SU-DHL-6 (cell line): ENCODE data around the gene C5orf22.

Source experiments
- H2AFZ ChIP-seq: fragments of 200-600 bp; sonication (generic); 2 replicates; pipeline ENCODE4 v1.6.1; 2014; ENCODE audit warnings: low read depth, mild to moderate bottlenecking, moderate library complexity, mixed read lengths, antibody characterized with exemption, low read length; ENCODE audit not compliant: severe bottlenecking
- H3F3A ChIP-seq: fragments of 200-600 bp; shearing (Covaris generic); 2 replicates; pipeline ENCODE4 v1.6.0; 2016; ENCODE audit warnings: antibody characterized with exemption, mild to moderate bottlenecking; ENCODE audit not compliant: insufficient read depth
- H3K27ac ChIP-seq: fragments of 200-600 bp; sonication (generic); 2 replicates; pipeline ENCODE4 v1.5.1; 2016; ENCODE audit warnings: low read depth, mild to moderate bottlenecking, low read length, moderate library complexity, mixed read lengths
- H3K27me3 ChIP-seq: fragments of 200-600 bp; sonication (generic), shearing (Covaris generic); 2 replicates; pipeline ENCODE4 v1.6.0; 2014; ENCODE audit warnings: mild to moderate bottlenecking, low read length
- H3K36me3 ChIP-seq: fragments of 200-600 bp; sonication (generic); 2 replicates; pipeline ENCODE4 v1.6.1; 2014; ENCODE audit warnings: mild to moderate bottlenecking, low read length, mixed read lengths
- H3K4me2 ChIP-seq: fragments of 300-600, 200-600 bp; shearing (Covaris generic), sonication (generic); 2 replicates; pipeline ENCODE4 v1.6.0; 2014; ENCODE audit warnings: low read length, low read depth, mild to moderate bottlenecking; ENCODE audit not compliant: poor library complexity, severe bottlenecking
- H3K4me3 ChIP-seq: fragments of 200-600 bp; sonication (generic); 2 replicates; pipeline ENCODE4 v1.5.1; 2014; ENCODE audit warnings: antibody characterized with exemption, low read length, mild to moderate bottlenecking, mixed read lengths; ENCODE audit not compliant: insufficient read depth, poor library complexity, severe bottlenecking
- H3K79me2 ChIP-seq: fragments of 200-600 bp; sonication (generic); 2 replicates; pipeline ENCODE4 v1.6.1; 2014; ENCODE audit warnings: mild to moderate bottlenecking, low read length, moderate library complexity; ENCODE audit not compliant: insufficient read depth
- H3K9ac ChIP-seq: fragments of 200-600 bp; sonication (generic); 2 replicates; pipeline ENCODE4 v1.7.0; 2014; ENCODE audit warnings: mild to moderate bottlenecking, low read length
- H3K9me2 ChIP-seq: fragments of 200-600 bp; sonication (generic); replicated peaks from 2 replicates; pipeline ENCODE4 v1.6.1; 2014; ENCODE audit warnings: low read length; ENCODE audit not compliant: insufficient read depth
- H3K9me3 ChIP-seq: fragments of 200-600 bp; sonication (generic); 2 replicates; pipeline ENCODE4 v1.6.1; 2014; ENCODE audit warnings: low read length, mixed read lengths; ENCODE audit not compliant: insufficient read depth
- H4K20me1 ChIP-seq: fragments of 200-600 bp; sonication (generic); 2 replicates; pipeline ENCODE4 v1.6.1; 2014; ENCODE audit warnings: low read depth, mild to moderate bottlenecking, antibody characterized with exemption, low read length, moderate library complexity, mixed read lengths
- EZH2phosphoT487 ChIP-seq: fragments of 200-600 bp; sonication (generic), shearing (Covaris generic); conservative IDR thresholded peaks from 2 replicates; pipeline ENCODE4 v1.6.1; 2018; ENCODE audit warnings: mild to moderate bottlenecking, antibody characterized with exemption, low read length, moderate library complexity, mixed read lengths
- TF ChIP-seq, protein P1 (sequence below): fragments of 200-600 bp; sonication (generic); IDR thresholded peaks from one replicate; pipeline ENCODE4 v1.5.1; 2017; ENCODE audit warnings: antibody characterized with exemption, mild to moderate bottlenecking, low read length, moderate library complexity; ENCODE audit not compliant: insufficient read depth, poor library complexity, severe bottlenecking

Gene C5orf22

DNA sequence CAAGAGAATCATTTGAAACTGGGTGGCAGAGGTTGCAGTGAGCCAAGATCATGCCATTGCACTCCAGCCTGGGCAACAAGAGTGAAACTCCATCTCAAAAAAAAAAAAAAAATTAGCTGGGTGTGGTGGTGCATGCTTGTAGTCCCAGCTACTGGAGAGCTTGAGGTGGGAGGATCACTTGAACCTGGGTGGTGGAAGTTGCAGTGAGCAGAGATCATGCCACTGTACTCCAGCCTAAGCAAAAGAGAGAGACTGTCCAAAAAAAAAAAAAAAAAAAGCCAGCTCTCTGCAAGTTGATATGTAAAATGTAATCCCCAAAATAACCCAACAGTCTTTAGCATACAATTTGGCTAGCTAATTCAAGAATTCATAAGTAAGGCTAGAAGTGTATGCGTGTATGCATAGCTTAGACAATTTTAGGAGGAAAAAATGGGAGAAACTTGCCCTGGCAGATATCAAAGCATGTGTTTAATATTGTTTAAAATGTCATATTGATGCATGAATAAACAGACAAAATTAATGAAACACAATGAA, 36.3 kb downstream of the C5orf22 start:
- Histone ChIP-seq H3K9me3 (no peaks in the 10 kb centered on the region), H3K36me3 (no peaks in the 10 kb centered on the region), H3K4me2 (no peak overlapping the region), H3K27me3 (no peaks in the 10 kb centered on the region), H3K79me2 (no peaks in the 10 kb centered on the region), H3K9me2 (no peaks in the 10 kb centered on the region), H3K4me3 (no peak overlapping the region), H3K27ac (no peak overlapping the region), H2AFZ (no peak overlapping the region), H3F3A (no peaks in the 10 kb centered on the region), H3K9ac (no peak overlapping the region), H4K20me1 (no peaks in the 10 kb centered on the region)
- TF ChIP-seq, protein P1, sequence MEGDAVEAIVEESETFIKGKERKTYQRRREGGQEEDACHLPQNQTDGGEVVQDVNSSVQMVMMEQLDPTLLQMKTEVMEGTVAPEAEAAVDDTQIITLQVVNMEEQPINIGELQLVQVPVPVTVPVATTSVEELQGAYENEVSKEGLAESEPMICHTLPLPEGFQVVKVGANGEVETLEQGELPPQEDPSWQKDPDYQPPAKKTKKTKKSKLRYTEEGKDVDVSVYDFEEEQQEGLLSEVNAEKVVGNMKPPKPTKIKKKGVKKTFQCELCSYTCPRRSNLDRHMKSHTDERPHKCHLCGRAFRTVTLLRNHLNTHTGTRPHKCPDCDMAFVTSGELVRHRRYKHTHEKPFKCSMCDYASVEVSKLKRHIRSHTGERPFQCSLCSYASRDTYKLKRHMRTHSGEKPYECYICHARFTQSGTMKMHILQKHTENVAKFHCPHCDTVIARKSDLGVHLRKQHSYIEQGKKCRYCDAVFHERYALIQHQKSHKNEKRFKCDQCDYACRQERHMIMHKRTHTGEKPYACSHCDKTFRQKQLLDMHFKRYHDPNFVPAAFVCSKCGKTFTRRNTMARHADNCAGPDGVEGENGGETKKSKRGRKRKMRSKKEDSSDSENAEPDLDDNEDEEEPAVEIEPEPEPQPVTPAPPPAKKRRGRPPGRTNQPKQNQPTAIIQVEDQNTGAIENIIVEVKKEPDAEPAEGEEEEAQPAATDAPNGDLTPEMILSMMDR = no peak
- no peak for TF ChIP-seq EZH2phosphoT487

DNA sequence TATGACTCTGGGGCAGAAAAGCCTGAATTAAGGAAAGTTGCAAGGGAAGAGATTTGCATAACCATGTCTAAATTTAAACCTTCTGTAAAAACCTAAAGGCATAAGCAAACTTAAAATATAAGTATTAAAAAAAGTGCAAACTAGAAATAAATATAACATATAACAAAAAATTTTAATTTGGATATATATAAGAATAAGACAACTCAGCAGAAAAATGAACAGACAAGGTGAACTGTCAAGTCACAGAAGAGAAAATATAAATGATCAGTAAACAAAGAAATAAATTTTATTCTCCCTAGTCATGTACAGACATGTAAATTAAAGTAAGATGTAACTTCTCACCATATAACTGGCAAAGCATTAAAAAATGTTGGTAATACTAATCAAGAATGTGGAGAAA, 37.0 kb downstream of the C5orf22 start:
- no peaks in the 10 kb centered on the region for H3K36me3 ChIP-seq
- H3K27me3 ChIP-seq = no peaks in the 10 kb centered on the region
- no peaks in the 10 kb centered on the region for H3F3A ChIP-seq
- H3K79me2 ChIP-seq = no peaks in the 10 kb centered on the region
- H3K9me3 ChIP-seq = no peaks in the 10 kb centered on the region
- no peak overlapping the region for H3K9ac ChIP-seq
- TF ChIP-seq, protein P1 = no peak
- no peak for TF ChIP-seq EZH2phosphoT487
- no peak overlapping the region for H3K4me3 ChIP-seq
- H3K4me2 ChIP-seq = no peak overlapping the region
- no peaks in the 10 kb centered on the region for H4K20me1 ChIP-seq
- no peaks in the 10 kb centered on the region for H3K9me2 ChIP-seq
- H2AFZ ChIP-seq = no peak overlapping the region
- H3K27ac ChIP-seq = no peak overlapping the region

DNA sequence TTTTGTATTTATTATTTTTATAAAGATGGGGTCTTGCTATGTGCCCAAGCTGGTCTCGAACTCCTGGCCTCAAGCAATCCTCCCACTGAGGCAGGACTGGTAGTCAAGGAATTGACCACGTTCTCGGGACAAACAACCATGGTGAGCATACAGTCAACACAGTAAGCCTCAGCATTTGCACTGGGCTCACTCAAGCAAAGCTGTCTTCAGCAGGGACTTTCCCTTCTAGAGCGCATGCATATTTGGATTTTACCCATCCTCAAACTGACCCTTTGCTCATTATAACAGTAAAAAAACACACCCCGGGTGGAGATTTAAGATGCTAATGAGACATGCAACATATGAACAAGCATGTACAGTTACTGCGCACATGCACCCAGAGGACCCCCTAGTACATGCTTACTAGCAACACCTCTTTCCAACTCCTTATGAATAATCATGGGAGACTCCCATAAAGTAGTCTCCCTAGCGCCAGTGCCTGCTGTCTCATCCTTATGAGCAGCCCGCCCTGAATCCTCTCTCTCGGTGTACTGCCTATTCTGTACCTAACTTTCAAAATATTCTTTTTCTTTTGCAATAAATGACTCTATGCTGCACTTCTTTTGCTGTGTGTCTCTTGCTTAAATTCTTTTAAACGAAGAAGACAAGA, 41.5 kb downstream of the C5orf22 start:
- Histone ChIP-seq H3K27me3 (no peaks in the 10 kb centered on the region), H3K27ac (no peak overlapping the region), H3K9me2 (no peaks in the 10 kb centered on the region), H3K4me2 (no peak overlapping the region), H3K36me3 (no peaks in the 10 kb centered on the region), H3K4me3 (no peak overlapping the region), H3K79me2 (no peaks in the 10 kb centered on the region), H3K9me3 (no peaks in the 10 kb centered on the region), H3K9ac (no peak overlapping the region), H2AFZ (no peak overlapping the region), H4K20me1 (no peaks in the 10 kb centered on the region), H3F3A (no peaks in the 10 kb centered on the region)
- no peak for TF ChIP-seq EZH2phosphoT487
- TF ChIP-seq, protein P1 = no peak
